Mesenchymal stem cell (in vitro differentiated cells and primary cell): ENCODE results near the gene SEMA6C.

Experiments
- DNase-seq: peaks from one replicate; pipeline ENCODE4 v3.0.0-alpha.2; 2013
- H2AFZ ChIP-seq: one replicate; pipeline ENCODE4 v1.6.1; 2013; ENCODE audit warnings: low read depth, mild to moderate bottlenecking, control low read depth, inconsistent platforms, low read length, moderate library complexity
- H2AK5ac ChIP-seq: 2 replicates; pipeline ENCODE4 v1.6.1; 2013; ENCODE audit warnings: low read length, moderate library complexity, mild to moderate bottlenecking, inconsistent platforms; ENCODE audit not compliant: severe bottlenecking
- H2BK120ac ChIP-seq: one replicate; pipeline ENCODE4 v1.6.1; 2013; ENCODE audit warnings: low read depth, mild to moderate bottlenecking, inconsistent platforms, low read length, moderate library complexity
- H2BK12ac ChIP-seq, 2 experiments: one replicate each; pipeline ENCODE4 v1.6.1; 2013; ENCODE audit warnings: inconsistent platforms in 2 of 2, low read length in 2 of 2, mild to moderate bottlenecking in 2 of 2, moderate library complexity in 2 of 2, control low read depth in 1 of 2
- H2BK15ac ChIP-seq: one replicate; pipeline ENCODE4 v1.6.1; 2013; ENCODE audit warnings: mild to moderate bottlenecking, low read depth, inconsistent platforms; ENCODE audit not compliant: poor library complexity, severe bottlenecking
- H2BK5ac ChIP-seq: 2 replicates; pipeline ENCODE4 v1.6.1; 2013; ENCODE audit warnings: low read depth, mild to moderate bottlenecking, low read length, control low read depth, inconsistent platforms; ENCODE audit not compliant: poor library complexity, severe bottlenecking
- H3K14ac ChIP-seq, 2 experiments: one replicate each; pipeline ENCODE4 v1.6.1; 2013; ENCODE audit warnings: inconsistent platforms in 2 of 2, low read length in 2 of 2, control low read depth in 1 of 2, mild to moderate bottlenecking in 1 of 2, moderate library complexity in 1 of 2
- H3K18ac ChIP-seq, 2 experiments: one replicate each; pipeline ENCODE4 v1.6.1; 2013; ENCODE audit warnings: inconsistent platforms in 2 of 2, low read length in 2 of 2, control low read depth in 1 of 2, low read depth in 1 of 2, mild to moderate bottlenecking in 1 of 2
- H3K23ac ChIP-seq, 2 experiments: one replicate each; pipeline ENCODE4 v1.6.1; 2013; ENCODE audit warnings: inconsistent platforms in 2 of 2, low read length in 2 of 2, mild to moderate bottlenecking in 2 of 2, moderate library complexity in 2 of 2, control low read depth in 1 of 2
- H3K27ac ChIP-seq: 2 replicates; pipeline ENCODE4 v1.5.1; 2013; ENCODE audit warnings: mild to moderate bottlenecking, moderate library complexity, low read length, control low read depth, inconsistent platforms; ENCODE audit not compliant: poor library complexity, severe bottlenecking
- H3K27me3 ChIP-seq, 2 experiments: 2 replicates each; pipeline versions ENCODE4 v1.6.1 to v1.7.0; 2013; ENCODE audit warnings: low read length in 2 of 2, mild to moderate bottlenecking in 2 of 2, moderate library complexity in 2 of 2, control low read depth in 1 of 2, inconsistent platforms in 1 of 2; ENCODE audit not compliant: control insufficient read depth in 1 of 2, insufficient read depth in 1 of 2
- H3K36me3 ChIP-seq, 2 experiments: 2 replicates each; pipeline versions ENCODE4 v1.6.1 to v1.7.0; 2013; ENCODE audit warnings: low read length in 2 of 2, control low read depth in 1 of 2, inconsistent platforms in 1 of 2, low read depth in 1 of 2, mild to moderate bottlenecking in 1 of 2; ENCODE audit not compliant: insufficient read depth in 2 of 2, control insufficient read depth in 1 of 2
- H3K4ac ChIP-seq, 2 experiments: one replicate each; pipeline ENCODE4 v1.6.1; 2013; ENCODE audit warnings: inconsistent platforms in 2 of 2, low read length in 2 of 2, mild to moderate bottlenecking in 2 of 2, moderate library complexity in 2 of 2, control low read depth in 1 of 2, low read depth in 1 of 2
- H3K4me1 ChIP-seq: 2 replicates; pipeline ENCODE4 v1.6.1; 2013; ENCODE audit warnings: low read depth, low read length, control low read depth; ENCODE audit not compliant: control insufficient read depth, insufficient read depth
- H3K4me2 ChIP-seq: 2 replicates; pipeline ENCODE4 v1.6.1; 2013; ENCODE audit warnings: low read length, mild to moderate bottlenecking, inconsistent platforms; ENCODE audit not compliant: poor library complexity, severe bottlenecking
- H3K4me3 ChIP-seq, 2 experiments: 2 replicates each; pipeline versions ENCODE4 v1.5.1 to v1.7.0; 2013; ENCODE audit warnings: low read length in 2 of 2, mild to moderate bottlenecking in 2 of 2, control low read depth in 1 of 2, low read depth in 1 of 2; ENCODE audit not compliant: insufficient read depth in 1 of 2
- H3K79me1 ChIP-seq: replicated peaks from 2 replicates; pipeline ENCODE4 v1.6.1; 2013; ENCODE audit warnings: mild to moderate bottlenecking, control low read depth, low read length, inconsistent platforms; ENCODE audit not compliant: poor library complexity, severe bottlenecking
- H3K9ac ChIP-seq: 2 replicates; pipeline ENCODE4 v1.7.0; 2013; ENCODE audit warnings: mild to moderate bottlenecking, low read length, moderate library complexity
- H3K9me3 ChIP-seq: 2 replicates; pipeline ENCODE4 v1.7.0; 2013; ENCODE audit warnings: mild to moderate bottlenecking, low read length; ENCODE audit not compliant: control insufficient read depth
- H4K8ac ChIP-seq: one replicate; pipeline ENCODE4 v1.6.1; 2013; ENCODE audit warnings: inconsistent platforms, mild to moderate bottlenecking, low read length, moderate library complexity
- H4K91ac ChIP-seq: one replicate; pipeline ENCODE4 v1.6.1; 2013; ENCODE audit warnings: mild to moderate bottlenecking, low read length, inconsistent platforms
- WGBS: methylation state at CpG from one replicate; pipeline ENCODE4 v1.1.7; 2013; ENCODE audit warnings: mixed read lengths; 5-methylcytosine and 5-hydroxymethylcytosine counted together

Gene SEMA6C

DNA sequence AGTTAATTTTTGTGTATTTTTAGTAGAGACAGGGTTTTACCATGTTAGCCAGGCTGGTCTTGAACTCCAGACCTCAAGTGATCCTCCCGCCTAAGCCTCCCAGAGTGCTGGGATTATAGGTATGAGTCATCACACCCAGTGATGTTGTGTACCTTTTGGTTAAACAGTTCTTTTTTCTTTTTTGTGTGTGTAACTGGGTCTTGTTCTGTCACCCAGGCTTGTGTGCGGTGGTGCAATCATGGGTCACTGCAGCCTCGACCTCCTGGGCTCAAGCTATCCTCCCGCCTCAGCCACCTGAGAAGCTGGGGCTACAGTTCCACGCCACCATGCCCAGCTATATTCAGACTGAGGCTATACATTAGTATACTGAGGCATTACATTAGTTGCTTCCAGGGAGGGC, 38.1 kb downstream of the SEMA6C start:
- no peak overlapping the region for H3K23ac ChIP-seq
- no peak overlapping the region for H3K18ac ChIP-seq
- H3K27me3 ChIP-seq = no peaks in the 10 kb centered on the region
- no peak overlapping the region for H3K4ac ChIP-seq
- no peaks in the 10 kb centered on the region for H3K79me1 ChIP-seq
- H2BK120ac ChIP-seq = no peak overlapping the region
- peaks cover 3 to 17% of the 10 kb centered on the region in 2 experiments for H3K36me3 ChIP-seq
- H3K14ac ChIP-seq = no peak overlapping the region
- no peak for DNase-seq
- no peak overlapping the region for H3K27ac ChIP-seq
- no peak overlapping the region for H4K91ac ChIP-seq
- 98% methylated on average over 5 of the region's 5 CpGs for WGBS
- H3K4me2 ChIP-seq = no peak overlapping the region
- H2AK5ac ChIP-seq = no peak overlapping the region
- no peaks in the 10 kb centered on the region for H3K4me1 ChIP-seq
- no peak overlapping the region for H4K8ac ChIP-seq
- H3K4me3 ChIP-seq = no peak overlapping the region
- no peak overlapping the region for H3K9ac ChIP-seq
- no peaks in the 10 kb centered on the region for H3K9me3 ChIP-seq
- H2BK12ac ChIP-seq = no peak overlapping the region
- H2BK5ac ChIP-seq = no peak overlapping the region
- H2AFZ ChIP-seq = no peak overlapping the region
- no peak overlapping the region for H2BK15ac ChIP-seq

GRCh38 chr1:151106894-151107293, 39.5 kb downstream of the SEMA6C start:
- no peak overlapping the region for H2BK12ac ChIP-seq
- H2AK5ac ChIP-seq = no peak overlapping the region
- no peak overlapping the region for H4K91ac ChIP-seq
- no peaks in the 10 kb centered on the region for H3K79me1 ChIP-seq
- H2AFZ ChIP-seq = no peak overlapping the region
- H3K36me3 ChIP-seq = peaks cover 3 to 17% of the 10 kb centered on the region in 2 experiments
- no peak overlapping the region for H3K4me2 ChIP-seq
- H3K4me1 ChIP-seq = no peaks in the 10 kb centered on the region
- no peak overlapping the region for H3K23ac ChIP-seq
- no peaks in the 10 kb centered on the region for H3K27me3 ChIP-seq
- 65% methylated on average over 1 of the region's 2 CpGs for WGBS
- peak overlapping the region; percentile 61 for H3K9ac ChIP-seq
- no peak overlapping the region for H4K8ac ChIP-seq
- no peak overlapping the region for H3K14ac ChIP-seq
- no peak overlapping the region for H3K4ac ChIP-seq
- H3K4me3 ChIP-seq = no peak overlapping the region
- no peak overlapping the region for H2BK120ac ChIP-seq
- H3K27ac ChIP-seq = no peak overlapping the region
- peak; percentile 48 for DNase-seq
- no peaks in the 10 kb centered on the region for H3K9me3 ChIP-seq
- H2BK15ac ChIP-seq = no peak overlapping the region
- H2BK5ac ChIP-seq = no peak overlapping the region
- no peak overlapping the region for H3K18ac ChIP-seq

DNA sequence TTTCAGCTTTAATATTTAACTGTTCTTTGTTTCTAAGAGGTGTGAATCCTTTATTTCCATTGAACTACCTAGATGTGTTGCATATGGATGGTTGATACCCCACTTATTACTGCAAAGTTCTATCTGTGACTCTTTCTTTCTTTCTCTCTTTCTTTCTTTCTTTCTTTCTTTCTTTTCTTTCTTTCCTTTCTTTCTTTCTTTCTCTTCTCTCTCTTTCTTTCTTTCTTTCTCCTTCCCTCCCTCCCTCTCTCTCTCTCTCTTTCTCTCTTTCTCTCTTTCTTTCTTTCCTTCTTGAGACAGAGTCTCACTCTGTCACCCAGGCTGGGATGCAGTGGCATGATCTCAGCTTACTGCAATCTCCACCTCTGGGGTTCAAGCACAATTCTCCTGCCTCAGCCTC, 41.8 kb downstream of the SEMA6C start:
- peaks cover 3 to 13% of the 10 kb centered on the region in 2 experiments for H3K36me3 ChIP-seq
- no peak overlapping the region for H3K18ac ChIP-seq
- H3K9ac ChIP-seq = no peak overlapping the region
- no peak overlapping the region for H2BK5ac ChIP-seq
- no peak overlapping the region for H4K8ac ChIP-seq
- no peak overlapping the region for H3K4me2 ChIP-seq
- H2BK15ac ChIP-seq = no peak overlapping the region
- no peak overlapping the region for H4K91ac ChIP-seq
- H3K27ac ChIP-seq = no peak overlapping the region
- H3K4me1 ChIP-seq = no peaks in the 10 kb centered on the region
- no peak overlapping the region for H3K4me3 ChIP-seq
- no peak overlapping the region for H3K4ac ChIP-seq
- H2BK120ac ChIP-seq = no peak overlapping the region
- H3K23ac ChIP-seq = no peak overlapping the region
- H2AK5ac ChIP-seq = no peak overlapping the region
- no peaks in the 10 kb centered on the region for H3K79me1 ChIP-seq
- no peak overlapping the region for H2BK12ac ChIP-seq
- no peak for DNase-seq
- H3K14ac ChIP-seq = no peak overlapping the region
- H3K9me3 ChIP-seq = no peaks in the 10 kb centered on the region
- H2AFZ ChIP-seq = no peak overlapping the region
- H3K27me3 ChIP-seq = no peaks in the 10 kb centered on the region

- Histone ChIP-seq H3K23ac (peak overlapping the region in 1 of 2 experiments; percentile 83), H2BK15ac (no peak overlapping the region), H2BK5ac (no peak overlapping the region), H2BK120ac (no peak overlapping the region), H3K27me3 (no peaks in the 10 kb centered on the region), H3K14ac (no peak overlapping the region), H4K91ac (no peak overlapping the region), H3K4me3 (no peak overlapping the region), H4K8ac (no peak overlapping the region), H2AFZ (no peak overlapping the region), H3K18ac (no peak overlapping the region), H2BK12ac (no peak overlapping the region), H3K4me1 (no peaks in the 10 kb centered on the region), H3K9ac (no peak overlapping the region), H2AK5ac (no peak overlapping the region), H3K27ac (no peak overlapping the region), H3K4me2 (no peak overlapping the region), H3K79me1 (no peaks in the 10 kb centered on the region), H3K36me3 (peaks cover 0 to 3% of the 10 kb centered on the region in 2 experiments), H3K4ac (no peak overlapping the region), H3K9me3 (no peaks in the 10 kb centered on the region)
- no peak for DNase-seq
- 100% methylated on average over 1 of the region's 1 CpG for WGBS
Measured at GRCh38 chr1:151098126-151098525, 48.3 kb downstream of the SEMA6C start.
